Inferior parietal cortex (tissue), 1 donor: Measurements from ENCODE around the gene AHDC1.
"Not testable (repeated sequence)": the region's sequence is repeated elsewhere in the genome, so short reads cannot be mapped to it uniquely, and the experiment has no call there.

Source experiments
- DNase-seq: peaks from one replicate; pipeline ENCODE4 v3.0.0-alpha.2; 2016; ENCODE audit errors: extremely low spot score

Gene AHDC1

DNA sequence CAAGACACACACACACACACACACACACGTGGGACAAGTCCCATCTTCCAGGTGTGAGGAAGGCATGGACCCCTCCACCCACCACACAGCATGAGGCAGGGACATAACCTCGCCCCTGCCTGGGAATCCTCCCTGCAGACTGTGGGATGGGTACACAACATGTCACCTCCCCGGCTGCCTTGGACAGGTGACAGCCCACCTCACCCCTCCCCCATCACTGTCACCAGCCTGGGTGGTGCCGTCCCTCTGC is 40.7 kb downstream of the AHDC1 start:
- DNase-seq = no peak

- no peak for DNase-seq
Measured at GRCh38 chr1:27562534-27563340, 41.2 kb downstream of the AHDC1 start.

DNA sequence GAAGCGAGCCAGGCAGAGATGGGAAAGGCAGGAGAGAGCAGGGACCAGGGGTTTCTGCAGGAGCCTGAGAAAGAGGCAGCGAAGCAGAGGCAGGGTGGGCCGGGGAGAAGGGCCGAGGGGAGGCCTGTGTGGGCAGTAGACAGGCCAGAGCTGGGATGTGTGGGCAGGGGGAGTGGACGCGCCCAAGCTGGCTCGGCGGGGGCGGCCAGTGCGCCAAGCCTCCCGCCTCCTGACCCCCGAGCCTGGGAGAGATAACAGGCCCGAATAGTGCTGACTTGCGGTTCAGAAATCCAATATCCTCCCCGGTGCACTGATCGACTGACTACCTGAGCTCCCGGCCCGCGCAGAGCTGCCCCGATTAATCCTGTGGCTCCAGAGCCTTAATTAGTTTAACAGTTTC is 41.9 kb downstream of the AHDC1 start:
- DNase-seq = no peak

DNA sequence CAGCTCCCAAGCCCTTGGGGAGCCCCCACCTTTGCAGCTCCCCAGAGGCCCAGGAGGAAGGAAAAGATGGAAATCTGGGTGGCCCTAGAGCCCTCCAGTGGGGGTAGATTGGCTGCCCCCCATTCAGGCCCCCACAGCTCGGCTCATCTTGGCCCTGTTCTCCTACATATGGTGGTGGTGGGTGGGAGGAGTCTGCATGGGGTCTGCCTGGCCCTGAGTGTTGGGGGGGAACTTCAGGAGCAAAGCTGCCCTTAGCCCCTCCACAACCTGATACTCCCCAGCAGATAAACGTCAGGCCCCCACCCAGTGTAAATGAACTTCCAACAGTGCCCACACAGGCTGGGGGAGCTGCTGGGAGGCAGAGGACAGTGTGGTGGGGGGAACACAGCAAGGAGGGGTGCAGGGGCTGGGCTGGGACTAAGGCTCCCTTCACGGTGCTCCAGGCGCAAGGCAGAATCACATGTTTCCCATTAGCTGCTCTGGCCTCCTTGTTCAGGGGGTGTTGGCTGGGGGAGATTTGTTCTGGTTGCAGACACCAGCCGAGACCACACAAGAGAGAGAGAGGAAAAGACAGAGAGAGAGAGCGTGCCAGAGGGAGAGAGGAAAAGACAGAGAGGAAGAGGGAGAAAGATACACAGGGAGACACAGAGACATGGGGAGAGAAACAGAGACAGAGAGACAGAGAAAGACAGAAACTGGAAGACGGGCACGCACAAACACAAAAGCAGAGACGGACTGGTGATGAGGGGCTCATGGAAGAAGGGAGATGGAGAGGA is 42.6 kb downstream of the AHDC1 start:
- no peak for DNase-seq

- DNase-seq = no peak
Measured at GRCh38 chr1:27560268-27561123, 43.4 kb downstream of the AHDC1 start.

GRCh38 chr1:27559466-27560030 is 44.4 kb downstream of the AHDC1 start:
- no peak for DNase-seq

DNA sequence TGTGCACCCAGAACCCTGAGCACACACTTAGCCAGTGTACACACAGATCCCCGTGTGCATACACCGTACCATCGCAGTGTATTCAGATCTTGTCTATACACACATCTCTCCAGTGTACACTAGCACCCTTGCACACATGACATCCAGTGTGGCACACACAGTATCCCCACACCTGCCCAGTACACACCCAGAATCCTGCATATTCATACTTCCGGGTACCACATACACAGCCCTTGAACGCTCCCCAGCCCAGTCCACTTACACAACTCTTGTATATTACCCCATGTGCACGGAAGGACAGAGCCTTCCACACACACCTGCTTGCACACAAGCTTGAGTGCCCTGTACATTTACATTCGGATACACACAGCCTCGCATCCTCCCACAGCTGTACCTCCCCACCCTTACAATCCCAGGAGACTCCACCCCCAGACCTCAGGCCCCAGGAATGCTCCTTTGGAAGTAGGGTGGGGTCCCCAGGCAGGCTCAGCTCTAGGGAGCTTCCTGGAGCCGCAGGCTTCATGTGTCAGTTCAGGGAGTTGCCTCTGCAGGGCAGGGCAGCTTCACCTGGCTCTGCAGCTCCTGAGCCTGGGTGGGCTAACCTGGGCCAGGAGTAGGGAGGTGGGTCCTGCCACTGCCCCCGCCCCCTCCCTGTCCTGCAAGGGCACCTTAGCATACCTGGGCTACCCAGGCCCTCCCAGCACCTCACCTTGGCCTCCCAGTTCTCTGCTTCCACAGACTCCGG is 46.2 kb downstream of the AHDC1 start:
- DNase-seq = no peak

- DNase-seq = peak; percentile 80
Measured at GRCh38 chr1:27556781-27557595, 47.0 kb downstream of the AHDC1 start.

- no peak for DNase-seq
Measured at GRCh38 chr1:27556435-27556780, 47.5 kb downstream of the AHDC1 start.

DNA sequence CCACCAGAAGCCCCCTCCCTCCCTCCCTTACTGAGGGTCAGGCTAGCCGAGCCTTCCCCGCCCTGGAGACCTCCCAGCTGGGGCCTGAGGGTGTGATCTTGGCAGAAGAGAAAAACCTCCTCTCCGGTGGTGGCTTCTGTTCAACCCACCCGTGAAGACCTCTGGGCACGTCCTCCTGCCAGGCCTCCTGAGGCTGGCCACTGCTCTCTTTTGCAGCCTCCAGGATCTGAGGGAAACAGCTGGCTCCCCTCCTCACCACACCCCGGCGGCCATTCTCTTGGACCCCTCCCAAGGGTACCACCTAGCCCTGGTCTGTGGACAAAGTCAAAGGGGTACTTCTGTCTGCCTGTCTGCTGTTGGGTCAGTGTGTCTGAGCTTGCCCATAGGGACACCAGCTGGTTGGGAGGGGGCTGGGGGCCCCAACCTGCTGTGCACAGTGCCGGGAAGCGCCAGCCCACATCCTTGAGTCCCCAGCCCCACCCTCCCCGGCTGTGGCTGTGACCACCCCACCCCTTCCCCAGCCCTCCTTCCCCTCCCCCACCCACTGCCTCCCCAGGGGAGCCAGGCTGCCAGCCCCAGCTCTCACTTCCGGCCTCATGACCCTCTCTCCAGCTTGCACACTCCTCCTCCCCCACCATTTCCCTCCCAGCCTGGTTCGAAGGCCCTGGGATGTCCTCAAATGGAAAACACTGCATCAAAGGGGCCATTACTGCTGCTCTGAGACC is 48.1 kb downstream of the AHDC1 start:
- DNase-seq = no peak

DNA sequence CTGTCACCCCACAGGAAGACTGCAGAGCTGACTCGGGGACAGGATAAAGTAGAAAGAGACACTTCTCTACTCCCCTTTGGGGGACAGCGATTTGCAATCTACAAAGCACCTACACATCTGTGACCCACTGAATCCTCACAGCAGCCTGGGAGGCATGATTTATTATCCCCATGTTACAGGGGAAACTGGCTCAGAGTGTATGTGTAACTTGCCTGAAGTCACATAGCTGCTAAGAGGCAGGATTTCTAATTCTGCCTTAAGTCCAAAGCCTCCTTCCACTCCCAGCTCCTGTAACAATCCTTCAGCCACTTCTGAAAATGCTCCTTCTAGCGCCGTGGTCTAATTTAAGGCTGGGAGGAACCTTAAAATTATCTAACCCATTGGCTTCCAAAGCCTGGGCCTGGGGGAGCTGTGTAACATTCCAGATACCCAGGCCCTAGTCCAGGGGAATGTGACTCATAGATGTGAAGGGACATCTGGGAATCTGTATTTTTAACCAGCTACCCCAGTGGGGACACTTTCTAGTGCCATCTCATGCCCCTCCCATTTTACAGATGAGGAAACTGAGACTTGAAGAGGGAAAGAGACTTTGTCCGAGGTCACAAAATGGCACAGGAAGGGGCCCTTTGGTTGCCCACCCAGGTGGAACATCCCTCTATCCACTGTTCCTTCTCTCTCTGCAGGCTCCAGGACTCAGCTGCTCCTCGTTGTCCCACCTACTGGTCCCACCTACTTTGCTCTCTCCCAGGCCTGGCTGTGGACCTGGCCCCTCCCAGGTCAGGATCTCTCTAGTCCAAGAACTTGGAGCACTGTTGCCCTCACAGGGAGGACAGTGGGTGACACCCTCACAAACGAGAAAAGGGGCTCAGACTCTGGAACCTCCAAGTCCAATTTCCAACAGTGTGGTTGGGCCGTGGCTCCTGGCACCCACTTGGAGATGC is 48.9 kb downstream of the AHDC1 start:
- no peak for DNase-seq

DNA sequence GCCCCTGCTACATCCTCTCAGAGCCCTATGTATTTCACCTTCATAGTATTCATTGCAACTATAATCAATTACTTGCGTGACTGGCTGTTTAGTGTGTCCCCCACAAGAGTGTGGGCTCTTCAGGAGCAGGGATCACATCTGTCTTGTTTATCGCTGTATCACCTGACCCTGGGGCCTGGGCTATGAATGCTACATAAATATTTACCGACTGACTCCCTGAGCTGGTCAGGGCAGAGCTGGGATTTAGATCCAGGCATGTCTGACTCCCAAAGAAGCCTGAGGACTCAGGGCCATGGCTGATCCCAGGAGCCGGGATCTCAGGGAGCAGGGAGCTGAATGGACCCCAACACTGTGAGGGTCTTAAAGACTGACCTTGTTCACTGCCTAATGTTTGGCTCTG is 49.7 kb downstream of the AHDC1 start:
- DNase-seq = no peak

GRCh38 chr1:27553823-27554222 is 50.1 kb downstream of the AHDC1 start:
- not testable (repeated sequence) for DNase-seq

DNA sequence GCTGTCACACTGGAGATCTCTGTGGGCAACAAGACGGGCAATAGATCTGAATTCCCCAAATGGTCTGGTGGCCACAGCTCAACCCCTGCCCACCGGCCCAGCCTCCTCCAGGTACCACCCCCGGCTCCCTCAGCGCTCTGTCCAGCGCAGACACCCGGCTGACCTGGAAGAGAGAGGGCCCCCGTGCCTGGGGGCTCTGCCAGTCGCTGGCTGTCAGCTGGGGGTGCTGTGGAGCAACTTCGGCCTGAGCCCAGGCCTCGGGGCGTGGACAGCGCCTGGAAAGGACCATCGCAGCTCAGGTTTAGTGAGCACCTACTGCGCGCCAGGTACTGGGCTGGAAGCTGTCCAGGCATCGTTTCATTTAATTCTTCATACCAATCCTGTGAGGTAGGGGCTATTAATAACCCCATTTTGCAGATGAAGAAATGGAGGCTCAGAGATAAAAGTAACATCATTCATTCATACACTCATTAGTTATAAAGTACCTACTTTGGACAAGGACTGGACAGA is 51.0 kb downstream of the AHDC1 start:
- no peak for DNase-seq

GRCh38 chr1:27551953-27552312 is 52.0 kb downstream of the AHDC1 start:
- DNase-seq = no peak

- DNase-seq = no peak
Measured at GRCh38 chr1:27551170-27551952, 52.6 kb downstream of the AHDC1 start.

DNA sequence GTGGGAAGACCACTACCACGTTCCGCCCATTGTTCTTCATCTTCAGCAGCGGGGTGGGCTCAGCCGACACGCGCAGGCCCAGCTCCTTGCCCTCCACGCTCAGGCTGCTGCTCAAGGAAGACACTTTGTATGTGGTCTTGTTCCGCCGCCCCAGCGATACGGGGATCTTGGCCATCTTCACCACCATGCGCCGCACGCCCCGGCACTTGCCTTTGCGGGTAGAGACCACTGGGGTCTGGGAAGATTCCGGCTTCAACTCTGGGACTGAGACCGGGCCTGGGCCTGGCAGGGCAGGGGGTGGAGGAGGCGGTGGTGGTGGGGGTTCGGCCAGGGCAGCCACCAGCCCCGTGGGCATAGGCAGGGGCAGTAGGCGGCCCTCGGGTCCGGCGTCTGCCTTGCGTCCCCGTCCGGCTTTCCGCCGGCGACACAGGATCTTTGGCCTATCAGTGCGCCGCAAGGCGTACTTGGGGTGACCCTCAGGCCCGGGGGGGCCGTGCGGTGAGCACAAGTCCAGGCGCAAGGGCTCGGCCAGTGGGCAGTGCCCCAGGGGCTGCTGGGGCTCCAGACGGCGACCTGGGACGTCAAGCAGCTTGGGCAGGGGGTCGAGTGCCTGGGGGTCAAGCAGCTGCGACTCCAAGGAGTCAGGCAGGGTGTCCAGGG is 53.3 kb downstream of the AHDC1 start:
- DNase-seq = no peak
